NCI-H146 treated with DMSO at 0.1 percent for 48 hours (cell line): ENCODE measurements around the gene TARS1.

Source experiments
- DNase-seq: peaks from one replicate; lab custom pipeline; 2025; ENCODE audit not compliant: unreplicated experiment; lab: John Stamatoyannopoulos, UW

The TARS1 gene

GRCh38 chr5:33438996-33439395 lies 1.8 kb upstream of the TARS1 start:
- DNase-seq, result no peak

GRCh38 chr5:33439905-33440481 lies 772 bp upstream of the TARS1 start:
- peak; percentile 51 for DNase-seq

GRCh38 chr5:33441241-33442177 lies 744 bp downstream of the TARS1 start:
- DNase-seq, result peak; percentile 67

GRCh38 chr5:33444542-33444941 lies 3.8 kb downstream of the TARS1 start:
- no peak for DNase-seq

DNA sequence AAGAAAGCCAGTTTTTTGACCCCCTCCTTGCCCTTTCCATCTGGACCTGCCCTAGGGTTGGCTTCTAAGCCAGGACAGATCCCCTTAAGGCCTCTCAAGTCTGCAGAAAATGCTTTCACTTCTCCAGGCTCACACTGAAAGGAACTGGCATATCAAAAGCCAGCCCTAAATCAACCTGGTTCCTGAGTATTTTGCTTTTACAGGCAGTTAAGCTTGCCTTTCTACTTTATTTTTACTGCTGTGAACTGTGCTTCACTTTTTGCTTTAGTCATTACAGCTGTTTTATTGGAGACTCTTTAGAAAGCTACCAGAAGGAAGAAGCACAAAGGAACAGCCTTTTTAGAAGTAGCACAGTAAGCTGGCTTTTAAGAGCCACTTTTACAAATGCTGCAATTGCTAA lies 5.0 kb downstream of the TARS1 start:
- no peak for DNase-seq

DNA sequence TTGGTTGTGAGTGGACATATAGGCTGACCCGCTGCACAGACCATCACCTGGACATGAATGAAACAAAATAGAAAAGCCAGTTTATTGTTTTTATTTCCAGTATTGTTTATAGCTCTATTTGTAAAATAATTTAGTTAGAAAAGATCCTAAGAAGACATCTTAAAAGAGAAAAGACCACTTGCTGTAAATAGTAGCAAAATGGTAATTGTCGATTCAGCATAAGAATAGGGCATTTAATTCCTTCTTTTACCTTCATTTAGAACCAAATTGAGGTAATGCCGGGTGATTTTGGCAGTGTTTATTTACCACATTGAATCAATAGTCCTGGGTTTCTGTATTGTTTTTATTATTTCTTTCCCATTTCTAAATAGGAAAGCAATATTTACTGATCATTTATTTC lies 7.4 kb downstream of the TARS1 start:
- DNase-seq, result no peak

- no peak for DNase-seq
Measured at GRCh38 chr5:33457126-33457525, 16.4 kb downstream of the TARS1 start.

DNA sequence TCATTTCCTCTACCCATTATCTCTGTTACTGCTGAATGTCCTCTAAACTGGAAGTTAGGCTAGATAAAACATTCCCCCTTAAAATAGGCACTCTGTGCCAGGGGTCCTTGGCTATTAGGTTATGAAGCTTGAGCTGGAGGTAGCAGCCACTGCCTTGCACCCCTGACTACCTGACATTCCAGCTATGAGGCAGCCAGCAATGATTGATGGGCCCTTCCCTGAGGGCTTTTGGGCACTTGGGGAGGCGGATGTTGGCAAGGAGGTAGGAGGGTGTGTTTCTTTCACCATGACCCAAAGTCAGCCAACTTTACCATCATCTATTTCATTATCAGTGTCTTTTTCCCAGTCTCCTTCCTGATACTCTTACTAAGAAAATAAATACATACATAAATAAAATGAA lies 17.1 kb downstream of the TARS1 start:
- no peak for DNase-seq

GRCh38 chr5:33460210-33460609 lies 19.4 kb downstream of the TARS1 start:
- no peak for DNase-seq

GRCh38 chr5:33462456-33462855 lies 21.7 kb downstream of the TARS1 start:
- DNase-seq, result no peak

DNA sequence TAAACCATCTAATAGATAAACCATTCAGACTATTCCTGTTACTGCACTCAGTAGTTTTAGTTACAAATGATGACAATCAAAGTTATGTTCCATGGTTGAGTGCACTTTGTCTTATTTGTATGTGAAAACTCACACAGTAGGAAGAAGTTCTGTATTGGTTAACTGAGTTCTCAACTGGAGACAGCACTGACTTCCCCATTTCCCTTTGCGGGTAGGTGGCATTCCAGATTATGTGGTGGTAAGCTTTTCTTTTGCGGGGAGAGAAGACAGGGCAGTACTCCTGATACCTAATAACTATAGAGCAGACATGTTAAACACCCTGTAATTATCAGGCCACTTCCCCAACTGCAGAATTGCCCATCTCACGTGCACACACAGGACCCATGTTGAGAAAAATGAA lies 24.4 kb downstream of the TARS1 start:
- DNase-seq, result no peak

GRCh38 chr5:33468775-33469435 lies 28.1 kb downstream of the TARS1 start:
- DNase-seq, result no peak

DNA sequence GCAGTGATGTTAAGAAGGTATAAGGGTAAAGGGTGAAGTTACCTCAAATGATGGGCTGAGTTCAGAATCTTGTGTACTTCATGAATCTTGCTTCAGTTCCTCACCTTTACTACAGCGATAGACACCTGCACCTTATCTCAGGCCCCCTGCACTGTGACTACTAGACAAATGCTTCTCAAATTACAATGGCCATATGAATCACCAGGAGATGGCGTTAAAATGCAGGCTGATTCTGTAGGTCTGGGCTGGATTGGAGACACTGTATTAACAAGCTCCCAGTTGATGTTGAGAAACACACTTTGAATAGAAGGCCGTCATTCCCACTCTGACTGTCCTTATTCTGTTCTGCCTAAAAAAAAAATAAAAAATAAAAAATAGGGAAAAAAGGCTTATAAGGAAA lies 29.8 kb downstream of the TARS1 start:
- DNase-seq, result peak; percentile 80

- no peak for DNase-seq
Measured at GRCh38 chr5:33472805-33473409, 32.1 kb downstream of the TARS1 start.

- DNase-seq, result no peak
Measured at GRCh38 chr5:33474004-33474403, 33.2 kb downstream of the TARS1 start.

- no peak for DNase-seq
Measured at GRCh38 chr5:33474931-33475499, 34.2 kb downstream of the TARS1 start.

- no peak for DNase-seq
Measured at GRCh38 chr5:33475706-33476105, 34.9 kb downstream of the TARS1 start.

- DNase-seq, result no peak
Measured at GRCh38 chr5:33476992-33477391, 36.2 kb downstream of the TARS1 start.

- no peak for DNase-seq
Measured at GRCh38 chr5:33477816-33478215, 37.1 kb downstream of the TARS1 start.

DNA sequence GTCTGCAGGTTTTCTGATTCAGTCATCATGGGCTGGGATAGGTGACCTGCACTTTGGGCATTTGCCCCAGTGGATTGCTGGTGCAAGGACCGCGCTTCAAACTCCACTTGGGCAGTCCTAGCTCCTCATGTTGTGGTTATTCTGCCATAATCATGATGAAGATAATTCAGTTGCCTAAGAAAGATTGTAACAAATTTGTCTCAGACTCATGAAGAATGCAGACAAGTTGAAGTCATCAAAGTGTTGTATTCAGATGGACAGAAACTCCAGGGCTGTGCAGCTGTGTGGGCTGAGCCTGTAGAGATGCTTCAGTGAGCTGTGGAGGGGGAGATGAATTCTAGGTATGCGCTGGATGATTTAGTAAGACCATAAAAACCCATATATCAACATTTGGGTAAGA lies 38.5 kb downstream of the TARS1 start:
- no peak for DNase-seq

- no peak for DNase-seq
Measured at GRCh38 chr5:33480876-33481275, 40.1 kb downstream of the TARS1 start.
